COLO829 (cell line): ENCODE measurements around the gene PNPT1.

Experiments
- DNase-seq: peaks from one replicate; pipeline ENCODE4 v3.0.0; 2012; ENCODE audit warnings: low spot score

PNPT1 gene

GRCh38 chr2:55668956-55669355 is 24.7 kb downstream of the PNPT1 start:
- DNase-seq: no peak

GRCh38 chr2:55653255-55653654 is 40.4 kb downstream of the PNPT1 start:
- no peak for DNase-seq

- DNase-seq: no peak
Observed at GRCh38 chr2:55649211-55649610, 44.4 kb downstream of the PNPT1 start.

- DNase-seq: no peak
Observed at GRCh38 chr2:55636831-55637230, 56.8 kb downstream of the PNPT1 start.

GRCh38 chr2:55628931-55629330 is 64.7 kb downstream of the PNPT1 start:
- DNase-seq: no peak

GRCh38 chr2:55627915-55628314 is 65.7 kb downstream of the PNPT1 start:
- no peak for DNase-seq

- DNase-seq: no peak
Observed at GRCh38 chr2:55621802-55622201, 71.8 kb downstream of the PNPT1 start.

GRCh38 chr2:55620123-55620779 is 73.4 kb downstream of the PNPT1 start:
- DNase-seq: no peak

GRCh38 chr2:55618275-55619055 is 75.2 kb downstream of the PNPT1 start:
- peak; percentile 69 for DNase-seq

- no peak for DNase-seq
Observed at GRCh38 chr2:55618025-55618274, 75.7 kb downstream of the PNPT1 start.

GRCh38 chr2:55617175-55618024 is 76.2 kb downstream of the PNPT1 start, which contains the start of gene PPP4R3B:
PPP4R3B (minus strand) TSS chr2:55617622; CDS start chr2:55617285, 337 bp downstream.
- DNase-seq: peak; percentile 99

GRCh38 chr2:55616551-55617174 is 77.0 kb downstream of the PNPT1 start:
- peak; percentile 49 for DNase-seq

- no peak for DNase-seq
Observed at GRCh38 chr2:55611997-55612396, 81.6 kb downstream of the PNPT1 start.

- DNase-seq: no peak
Observed at GRCh38 chr2:55610954-55611743, 82.5 kb downstream of the PNPT1 start.

- no peak for DNase-seq
Observed at GRCh38 chr2:55609938-55610578, 83.6 kb downstream of the PNPT1 start.

GRCh38 chr2:55609193-55609794 is 84.3 kb downstream of the PNPT1 start:
- DNase-seq: no peak

GRCh38 chr2:55607717-55608116 is 85.9 kb downstream of the PNPT1 start:
- DNase-seq: no peak

GRCh38 chr2:55604027-55604565 is 89.5 kb downstream of the PNPT1 start:
- no peak for DNase-seq

GRCh38 chr2:55601849-55602248 is 91.8 kb downstream of the PNPT1 start:
- no peak for DNase-seq

- no peak for DNase-seq
Observed at GRCh38 chr2:55598056-55598795, 95.4 kb downstream of the PNPT1 start.
